AG08395 (cell line): ENCODE results near the gene SLC2A10.
A peak's percentile ranks its signal among the peaks of the same experiment; 100 is the strongest.

ENCODE experiments used
- DNase-seq: peaks from one replicate; pipeline ENCODE4 v3.0.0; 2012; ENCODE audit warnings: mixed read lengths, low spot score

The SLC2A10 gene

DNA sequence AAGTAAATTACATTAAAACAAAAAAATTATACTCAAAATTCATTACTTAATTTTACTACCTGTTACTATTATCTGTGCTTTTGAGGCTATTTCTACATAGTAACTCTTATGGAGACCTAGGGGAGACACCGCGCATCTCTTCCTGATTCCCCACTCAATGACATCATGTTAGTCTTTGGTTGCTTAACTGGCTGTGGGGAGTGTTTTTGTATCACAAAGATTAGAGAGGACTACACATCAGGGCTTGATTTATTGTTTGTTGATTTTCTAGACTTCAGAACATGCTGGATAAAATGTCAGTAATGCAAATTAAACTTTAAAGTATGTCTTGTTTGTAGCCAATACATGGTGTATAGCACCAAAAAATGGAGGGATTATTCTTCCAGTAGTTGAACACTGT lies 26.0 kb downstream of the SLC2A10 start:
- no peak for DNase-seq

DNA sequence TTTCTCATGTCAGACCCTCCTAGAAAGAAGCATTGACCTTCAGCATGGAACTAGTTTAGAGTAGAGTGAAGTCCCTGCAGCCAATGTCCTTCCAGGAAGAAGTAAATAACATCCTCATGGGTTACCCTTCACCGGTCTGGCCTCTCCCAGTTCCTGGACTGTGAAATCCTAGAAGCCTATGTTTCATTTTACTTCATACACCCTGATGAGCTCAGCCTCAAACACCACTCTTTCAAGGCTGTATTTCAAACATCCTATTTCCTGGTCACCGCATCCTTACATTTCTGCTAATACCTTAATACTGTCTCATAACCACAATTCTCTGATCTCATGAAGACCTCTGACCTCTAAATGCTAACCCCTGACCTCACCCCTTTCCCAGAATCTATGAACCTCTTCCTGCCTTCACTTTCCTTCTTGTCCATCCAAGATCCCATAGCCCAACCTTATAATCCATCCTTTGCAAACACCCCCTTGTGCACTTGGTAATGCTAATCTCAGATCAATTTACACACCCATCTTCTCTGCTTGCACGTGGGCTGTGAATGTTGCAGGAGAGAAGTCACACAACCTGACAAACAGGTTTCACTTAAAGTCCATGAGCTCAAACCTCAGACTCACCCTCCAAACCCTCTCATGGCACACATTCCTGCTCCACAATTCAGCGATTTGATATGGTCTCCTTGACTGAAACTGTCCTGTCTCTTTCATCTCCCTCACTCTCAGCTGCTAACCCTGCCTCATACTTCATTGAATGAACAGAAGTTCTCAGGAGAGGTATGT lies 30.2 kb downstream of the SLC2A10 start:
- no peak for DNase-seq

DNA sequence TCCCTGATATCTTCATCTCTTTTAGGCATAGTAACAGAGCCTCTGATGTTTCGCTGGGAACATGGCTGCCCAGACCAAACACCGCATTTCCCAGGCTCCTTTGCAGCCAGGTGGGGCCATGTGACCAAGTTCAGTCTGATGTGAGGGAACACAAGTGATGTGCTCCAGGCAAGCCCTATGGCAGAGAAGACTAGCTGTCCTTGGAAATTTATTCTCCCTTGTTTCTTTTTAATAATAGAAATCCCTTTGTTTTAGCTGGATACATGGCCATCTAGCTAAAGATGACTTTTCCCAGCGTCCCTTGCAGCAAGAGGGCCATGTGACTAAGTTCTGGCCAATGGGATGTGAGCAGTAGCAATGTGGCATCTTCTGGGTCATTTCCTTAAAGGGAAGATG lies 30.8 kb downstream of the SLC2A10 start:
- no peak for DNase-seq

DNA sequence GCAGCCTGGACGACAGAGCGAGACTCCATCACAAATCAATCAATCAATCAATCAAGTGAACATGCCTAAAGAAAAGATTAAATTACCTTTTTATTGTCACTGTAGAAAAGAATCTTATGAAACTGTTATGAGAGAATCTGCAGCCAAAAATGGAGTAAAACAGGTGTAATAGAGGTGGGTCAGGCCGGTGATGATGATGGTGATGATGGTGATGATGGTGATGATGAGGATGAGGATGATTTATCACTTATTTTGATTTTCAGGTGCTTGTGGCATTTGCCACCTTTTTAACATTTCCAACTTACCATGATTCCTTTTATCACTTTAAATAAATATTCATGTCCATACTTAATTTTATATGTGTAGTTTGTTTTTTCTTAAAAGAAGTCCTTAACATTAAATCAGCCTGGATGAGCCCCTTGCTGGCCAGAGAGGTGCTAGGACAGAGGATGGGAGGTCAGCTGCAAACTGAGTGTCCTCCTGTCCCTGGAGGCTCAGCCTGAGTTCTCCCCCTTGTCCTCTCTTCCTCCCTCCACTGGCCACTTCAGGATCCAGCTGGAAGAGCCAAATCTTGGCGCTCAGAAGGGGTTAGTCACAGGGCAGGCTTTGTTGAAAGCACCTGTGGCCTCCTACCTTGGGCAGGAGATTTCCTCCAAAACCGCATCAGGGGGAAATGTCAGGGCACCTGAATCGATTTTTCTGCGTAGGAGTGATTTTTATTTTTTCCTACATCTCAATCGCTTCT lies 32.6 kb downstream of the SLC2A10 start:
- no peak for DNase-seq

DNA sequence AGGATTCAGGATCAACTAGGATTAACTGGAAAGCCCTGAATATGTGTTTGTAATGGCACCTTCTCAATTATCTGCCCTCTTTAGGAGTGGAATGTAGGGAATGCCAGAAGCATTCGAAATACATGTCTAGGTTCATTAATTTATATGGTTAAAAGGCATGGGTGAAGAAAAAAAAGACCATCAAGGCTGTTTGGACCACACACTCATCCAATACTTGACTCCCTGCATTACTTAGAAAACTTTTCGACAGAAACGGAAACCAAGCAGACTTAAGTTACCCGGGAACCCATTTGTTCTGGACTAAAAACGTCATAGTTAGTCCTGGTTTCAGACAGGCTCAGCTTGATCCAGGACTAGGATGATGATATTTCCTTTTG lies 33.2 kb downstream of the SLC2A10 start:
- DNase-seq = no peak

DNA sequence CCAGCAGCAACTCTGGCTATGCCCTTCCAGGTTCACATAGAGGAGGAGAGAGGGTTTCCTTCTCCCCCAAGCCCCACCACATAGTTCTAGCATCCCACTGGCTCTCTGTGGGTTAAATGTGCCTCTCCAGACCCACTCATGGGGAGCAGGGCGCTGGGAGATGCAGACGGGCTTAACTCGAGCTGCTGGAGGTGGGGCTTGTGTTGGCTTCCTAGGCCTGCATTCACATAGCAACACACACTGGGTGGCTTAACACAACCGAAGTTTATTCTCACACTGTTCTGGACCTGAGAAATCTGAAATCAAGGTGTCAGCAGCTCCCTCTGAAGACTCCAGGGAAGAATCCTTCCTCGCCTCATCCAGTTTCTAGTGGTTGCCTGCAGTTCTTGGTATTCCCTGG lies 33.6 kb downstream of the SLC2A10 start:
- DNase-seq = no peak

DNA sequence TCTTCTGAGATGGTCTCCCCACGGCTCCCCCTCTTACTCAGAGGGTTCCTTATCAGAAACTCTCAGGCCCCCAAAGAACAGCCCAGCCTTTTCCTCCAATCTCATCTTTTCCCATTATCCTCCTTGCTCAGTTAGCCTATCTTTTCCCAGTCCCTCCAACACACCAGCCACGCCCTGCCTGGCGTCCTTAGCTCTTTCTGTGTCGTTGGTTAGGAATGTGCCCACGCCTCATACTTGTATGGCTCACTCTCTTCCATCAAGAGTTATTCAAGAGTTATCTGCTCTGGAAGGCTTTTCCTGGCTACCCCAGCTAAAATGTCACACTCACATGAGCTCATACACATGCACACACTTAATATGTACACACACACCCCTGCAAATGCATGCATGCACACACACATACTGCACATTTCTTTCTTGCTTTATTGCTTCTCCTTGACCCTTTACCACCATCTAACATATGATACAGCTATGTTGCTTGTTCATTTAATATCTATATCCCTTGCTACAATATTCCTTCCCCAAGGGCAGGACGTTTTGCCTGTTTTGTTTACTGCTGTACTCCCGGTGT lies 37.6 kb downstream of the SLC2A10 start:
- peak; percentile 78 for DNase-seq

DNA sequence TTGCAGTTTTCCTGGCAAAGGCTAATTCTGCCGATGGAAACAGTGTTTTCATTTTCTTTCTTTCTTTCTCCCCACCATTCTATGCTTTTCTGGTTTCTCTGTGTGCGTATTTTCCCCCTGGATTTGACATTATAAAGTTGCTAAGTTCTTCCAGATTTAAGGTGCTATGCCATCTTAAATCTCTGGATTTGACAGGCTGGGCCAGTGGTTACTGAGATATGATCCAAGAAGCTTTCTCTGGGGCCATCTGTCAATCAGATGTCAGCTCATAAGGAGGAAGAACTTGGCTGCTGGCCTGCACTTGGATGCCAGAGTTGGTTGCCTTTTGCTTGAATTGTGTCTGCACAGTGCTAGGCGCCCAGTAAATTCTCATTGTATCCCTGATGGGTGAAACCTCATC lies 39.7 kb downstream of the SLC2A10 start:
- DNase-seq = no peak

DNA sequence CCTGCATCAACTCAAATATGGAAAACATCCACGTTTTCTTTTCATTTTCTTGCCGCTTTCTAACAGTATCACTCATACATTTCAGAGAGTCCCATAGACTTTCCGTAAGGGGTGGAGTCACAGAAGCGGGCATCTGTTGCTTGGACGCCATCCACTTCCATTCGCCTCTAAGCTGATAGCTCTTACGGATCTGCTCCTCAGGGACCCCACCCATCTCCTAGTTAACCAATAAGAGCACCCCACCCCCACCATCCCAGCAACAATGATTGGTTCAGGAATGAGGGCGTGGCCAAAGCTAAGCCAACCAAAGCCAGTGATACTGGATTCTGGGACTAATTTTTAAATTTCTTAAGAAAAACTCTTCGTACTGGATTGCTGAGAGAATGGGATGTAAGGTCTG lies 42.4 kb downstream of the SLC2A10 start:
- peak; percentile 73 for DNase-seq

DNA sequence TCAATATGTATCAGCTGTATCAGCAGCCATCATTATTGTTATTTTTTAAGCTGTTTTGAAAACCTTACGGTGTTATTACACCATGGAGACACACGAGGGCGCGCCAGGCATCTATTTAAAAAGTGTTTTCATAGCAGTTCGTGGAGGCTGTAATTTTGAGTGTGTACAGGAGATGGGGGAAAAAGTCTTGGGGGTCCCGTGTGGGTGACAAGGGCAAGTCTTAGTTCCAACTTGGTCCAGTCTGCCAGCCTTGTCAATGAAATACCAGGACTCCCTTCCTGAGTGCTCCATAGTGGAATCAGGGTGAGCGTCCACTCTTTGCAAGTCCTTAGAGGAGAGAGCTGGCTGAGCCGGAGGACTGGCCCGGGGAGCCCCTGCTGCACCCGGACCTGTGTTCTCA lies 43.3 kb downstream of the SLC2A10 start:
- peak; percentile 53 for DNase-seq

DNA sequence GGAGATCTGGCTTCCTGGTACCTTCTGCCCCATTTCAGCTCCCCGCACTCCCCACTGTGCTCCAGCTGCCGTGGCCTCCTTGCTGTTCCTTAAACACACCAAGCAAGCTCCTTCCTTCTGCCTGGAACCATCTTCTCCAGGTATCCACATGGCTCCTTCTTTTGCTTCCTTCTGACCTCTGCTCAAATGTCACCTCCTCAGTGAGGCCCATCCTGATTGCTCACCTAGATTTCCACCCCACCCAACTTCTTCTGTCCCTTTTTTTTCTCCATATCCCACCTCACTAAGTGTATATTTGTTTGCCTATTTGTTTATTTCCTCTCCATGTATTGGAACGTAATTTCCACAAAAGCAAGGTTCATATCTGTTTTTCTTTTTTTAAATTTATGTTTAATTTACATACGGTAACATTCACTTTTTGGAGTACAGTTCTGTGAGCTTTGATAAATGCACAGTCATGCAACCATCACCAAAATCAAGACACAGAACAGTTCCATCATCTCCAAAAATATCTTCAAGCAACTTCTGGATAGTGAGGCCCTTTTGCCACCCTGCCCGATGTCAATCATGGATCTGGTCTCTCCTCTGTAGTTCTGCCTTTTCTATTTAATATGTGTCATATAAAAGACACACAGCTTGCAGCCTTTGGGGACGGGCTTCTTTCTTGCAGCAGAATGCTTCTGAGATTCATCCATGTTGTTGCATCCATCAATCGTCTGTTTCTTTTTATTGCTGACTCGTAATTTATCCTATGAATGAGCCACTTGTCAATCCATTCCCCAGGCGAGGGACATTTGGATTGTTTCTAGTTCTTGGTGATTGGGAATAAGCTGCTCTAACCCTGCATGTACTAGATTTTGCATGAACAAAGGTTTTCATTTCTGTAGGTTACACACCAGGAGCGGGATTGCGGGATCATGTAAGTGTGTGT lies 46.3 kb downstream of the SLC2A10 start:
- DNase-seq = no peak

DNA sequence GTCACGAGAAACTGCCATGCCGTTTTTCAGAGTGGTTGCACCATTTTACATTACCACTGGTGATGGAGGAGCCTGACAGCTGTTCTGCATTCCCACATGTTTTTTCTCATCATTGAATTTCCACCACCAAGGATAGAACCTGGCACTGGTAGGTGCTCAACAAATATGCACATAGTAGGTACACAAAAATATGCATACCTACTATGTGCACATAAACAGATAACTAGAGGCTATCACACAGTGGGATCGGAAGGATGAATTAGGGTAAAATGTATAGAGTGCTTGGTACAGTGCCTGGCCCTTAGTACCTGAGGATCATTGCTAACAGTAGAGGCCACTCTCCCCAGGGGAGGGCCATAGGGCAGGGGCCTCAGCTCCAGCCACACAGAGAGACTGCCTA lies 47.0 kb downstream of the SLC2A10 start:
- no peak for DNase-seq

DNA sequence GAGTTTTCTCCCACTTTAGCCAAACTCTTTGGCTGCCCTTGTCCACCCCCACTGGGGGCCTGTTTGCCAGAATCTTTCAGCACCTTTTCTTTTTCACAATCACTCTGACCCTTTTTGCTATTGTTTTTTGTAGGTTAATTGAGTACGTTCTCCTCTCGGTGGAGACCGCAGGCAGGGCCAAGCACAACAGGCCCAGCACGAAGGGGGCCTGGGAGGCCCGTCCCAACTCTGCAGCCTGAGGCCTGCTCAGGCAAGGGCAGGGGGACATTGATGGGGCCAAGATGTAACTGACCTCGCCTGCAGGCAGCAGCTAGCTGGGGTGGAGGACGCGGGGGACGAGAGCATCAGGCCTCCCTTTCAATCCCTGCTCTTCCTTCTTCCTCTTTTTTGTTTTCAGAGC lies 47.7 kb downstream of the SLC2A10 start:
- DNase-seq = no peak

DNA sequence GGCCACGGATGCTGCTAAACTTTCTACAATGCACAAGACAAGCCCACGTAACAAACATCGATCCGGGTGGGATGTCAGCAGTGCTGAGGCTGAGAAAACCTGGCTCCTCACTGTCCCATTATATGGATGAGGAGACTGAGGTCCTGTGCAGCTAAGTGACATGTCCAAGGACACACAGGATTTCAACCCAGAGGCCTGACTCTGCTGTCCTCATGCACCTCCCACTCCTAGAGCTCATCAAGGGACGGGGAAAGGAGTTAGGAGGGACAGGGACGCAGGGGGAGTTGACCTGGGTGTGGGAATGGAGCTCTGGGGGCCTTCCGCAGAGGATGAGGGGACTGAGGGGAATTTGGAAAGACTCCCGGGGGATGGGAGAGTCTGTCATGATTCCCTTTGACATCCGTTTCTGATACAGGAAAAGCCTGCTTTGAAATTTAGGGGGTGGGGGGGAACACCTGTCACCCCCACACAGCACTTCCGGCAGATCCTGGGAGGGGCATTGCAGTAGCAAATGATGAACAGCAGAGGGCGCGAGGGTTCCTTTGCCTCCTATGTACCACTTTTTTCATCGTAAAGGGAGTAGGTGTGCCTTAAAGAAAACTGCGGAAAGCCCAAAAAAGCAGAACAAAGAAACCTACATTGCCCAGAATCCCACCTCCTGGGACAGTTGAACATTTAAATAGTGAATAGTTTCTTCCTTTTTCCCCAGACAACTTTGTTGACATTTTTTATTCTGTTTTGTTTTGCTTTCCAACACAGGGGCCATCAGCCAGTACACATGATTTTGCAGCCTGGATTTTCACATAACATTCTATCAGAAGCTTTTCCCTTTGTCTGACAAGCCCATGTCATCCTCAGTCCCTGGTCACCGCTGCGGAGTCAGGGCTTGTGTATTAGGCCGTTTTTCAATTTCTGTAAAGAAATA lies 48.6 kb downstream of the SLC2A10 start:
- DNase-seq = peak; percentile 70

DNA sequence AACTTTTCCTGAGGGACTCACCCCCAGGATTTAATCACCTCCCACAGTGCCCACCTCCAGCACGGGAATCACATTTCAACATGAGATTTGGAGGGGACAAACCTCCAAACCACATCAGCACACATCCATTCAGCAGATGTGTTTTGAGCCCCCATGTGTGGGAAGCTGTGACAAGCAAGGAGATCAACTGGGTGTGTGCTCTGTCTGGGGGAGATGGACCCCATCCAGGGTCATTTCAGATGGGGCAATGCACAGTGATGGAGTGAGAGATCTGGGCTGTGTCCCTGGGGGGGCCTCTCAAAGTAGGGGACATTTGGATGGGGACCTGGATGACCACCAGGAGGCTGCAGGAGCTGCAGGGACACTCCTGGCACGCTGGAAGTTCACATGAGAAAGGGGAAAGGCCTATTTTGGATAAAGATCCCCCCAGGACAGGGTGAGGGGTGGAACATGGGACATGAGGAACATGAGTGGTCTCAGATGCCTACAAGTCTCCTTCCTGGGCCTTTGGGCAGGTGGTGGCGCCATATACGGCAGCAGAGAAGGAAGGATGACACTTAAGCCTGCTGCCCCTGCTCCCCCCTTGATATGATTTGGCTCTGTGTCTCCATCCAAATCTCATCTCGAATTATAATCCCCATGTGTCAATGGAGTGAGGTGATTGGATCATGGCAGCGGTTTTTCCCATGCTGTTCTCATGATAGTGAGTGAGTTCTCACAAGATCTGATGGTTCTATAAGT lies 49.6 kb downstream of the SLC2A10 start:
- no peak for DNase-seq

DNA sequence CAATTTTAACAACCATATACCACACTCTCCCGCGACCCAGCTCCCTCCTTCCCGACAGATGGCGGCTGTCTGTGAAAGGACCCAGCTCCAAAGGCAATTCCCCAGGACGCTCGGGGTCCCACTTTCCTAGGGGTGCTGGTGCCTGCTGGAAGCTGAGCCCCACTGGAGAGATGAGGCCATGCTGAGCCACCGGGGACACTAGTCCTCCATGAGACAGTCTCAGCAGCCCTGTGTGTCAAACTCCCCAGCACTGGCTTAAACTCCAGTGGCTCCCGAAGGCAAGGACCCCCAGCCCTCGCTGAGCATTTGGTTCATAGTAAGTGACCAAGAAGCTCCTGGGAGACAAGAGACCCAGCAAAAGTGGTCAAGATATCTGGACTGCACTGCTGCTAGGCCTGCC lies 52.1 kb downstream of the SLC2A10 start:
- no peak for DNase-seq

DNA sequence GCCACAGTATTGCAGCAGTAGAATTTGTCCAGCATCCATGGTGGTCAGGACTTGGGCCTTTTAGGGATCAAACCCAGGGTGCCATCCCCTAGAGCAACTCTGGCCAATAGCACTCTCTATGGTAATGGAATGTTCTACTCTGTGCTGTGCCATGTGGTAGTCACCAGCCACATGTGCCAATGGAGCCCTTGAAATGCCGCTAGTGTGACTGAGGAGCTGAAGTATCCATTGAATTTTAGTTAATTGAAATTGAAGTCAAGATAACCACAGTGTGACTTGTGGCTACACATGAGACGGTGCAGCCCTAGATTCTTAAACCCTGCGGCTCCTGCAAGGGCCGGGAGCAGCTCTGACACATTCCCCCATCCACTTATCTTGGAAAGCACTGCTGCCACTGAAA lies 54.6 kb downstream of the SLC2A10 start:
- no peak for DNase-seq

DNA sequence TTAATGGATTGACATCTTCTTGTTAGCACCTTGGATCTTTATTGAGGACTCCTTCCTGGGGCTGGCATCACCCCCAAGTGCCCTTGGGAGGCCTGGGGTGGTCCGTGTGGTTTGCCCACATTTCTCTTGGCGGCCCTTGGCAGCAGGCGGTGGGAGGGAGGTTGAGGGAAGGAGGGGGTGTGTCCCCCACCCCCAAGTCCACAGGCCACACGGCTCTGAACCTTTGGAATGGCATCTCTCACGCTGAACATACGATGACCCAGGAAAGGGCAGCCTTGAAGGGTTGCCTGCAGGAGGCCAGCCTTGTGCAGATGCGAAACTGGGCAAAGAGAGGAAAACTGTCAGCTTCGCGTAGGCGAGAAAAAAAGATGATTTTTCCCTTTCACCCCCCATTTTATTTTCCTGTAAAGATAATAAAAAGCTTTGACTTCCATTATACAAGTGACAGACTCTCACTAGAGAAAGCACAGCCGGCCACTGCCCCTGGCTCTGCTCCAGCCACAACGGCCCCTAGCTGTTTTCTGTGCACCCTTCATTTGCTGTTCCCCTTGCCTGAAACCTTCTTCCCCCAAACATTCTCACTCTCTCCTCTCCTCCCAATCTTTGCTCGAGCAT lies 56.2 kb downstream of the SLC2A10 start:
- no peak for DNase-seq

DNA sequence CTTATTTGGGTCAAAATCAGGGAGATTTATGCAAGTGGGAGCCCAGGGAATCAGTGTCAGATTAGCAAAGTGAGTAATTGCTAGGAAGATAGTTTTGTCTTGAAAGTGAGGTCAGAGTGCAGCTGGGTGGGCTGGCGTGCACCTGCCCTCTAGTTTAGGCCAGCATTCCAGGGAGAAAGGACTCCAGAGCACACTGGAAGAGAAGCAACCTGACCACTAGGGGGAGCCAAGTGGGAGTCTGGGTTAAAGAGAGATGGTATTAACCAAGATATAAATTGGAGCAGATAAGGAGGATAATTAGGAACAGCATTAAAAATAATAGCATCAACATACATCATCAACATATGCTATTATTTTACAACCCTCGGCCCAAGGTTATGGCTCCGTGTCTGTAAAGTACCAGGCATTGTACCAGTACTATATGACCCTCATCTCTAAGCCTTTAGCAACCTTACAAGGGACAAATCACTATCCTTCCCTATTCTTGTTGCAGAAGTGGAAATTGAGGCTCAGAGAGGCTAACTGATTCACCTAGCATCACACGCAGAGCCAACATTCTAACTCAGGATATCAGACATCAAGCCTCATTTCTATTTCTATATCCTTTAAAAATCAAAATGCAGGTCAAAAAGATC lies 57.8 kb downstream of the SLC2A10 start:
- DNase-seq = peak; percentile 50
